Measurements from ENCODE around the gene KIF3C. TPM values are rescaled to one million over a fixed set of nuclear protein-coding genes. Genes with fewer than 3 reads are reported as not detected.

KIF3C gene
- total RNA-seq, 1 donor from 2014 or later, result 13.2 TPM

GRCh38 chr2:25939257-25939668 is 43.0 kb downstream of the KIF3C start:
- Histone ChIP-seq H3K9me3 (ENCODE audit: low read depth) (no peaks in the 10 kb centered on the region), H3K9ac (no peak overlapping the region), H3K36me3 (no peaks in the 10 kb centered on the region), H3K79me2 (ENCODE audit: low read depth) (no peaks in the 10 kb centered on the region), H2AFZ (replicated peaks) (no peak overlapping the region), H3K27ac (no peak overlapping the region), H3K4me3 (no peak overlapping the region), H3K27me3 (no peaks in the 10 kb centered on the region), H4K20me1 (ENCODE audit: low read depth) (no peaks in the 10 kb centered on the region), H3K4me2 (no peak overlapping the region), H3F3A (ENCODE audit: low read depth) (no peaks in the 10 kb centered on the region), H3K4me1 (no peaks in the 10 kb centered on the region)
- TF ChIP-seq EZH2 (IDR thresholded peaks at IDR 0.05) (no peak), CTCF (IDR thresholded peaks at IDR 0.05) (no peak), EZH2phosphoT487 (IDR thresholded peaks at IDR 0.05) (no peak)
- H3K9me3 Mint-ChIP-seq, result no peaks in the 10 kb centered on the region
- no peaks in the 10 kb centered on the region for H3K27me3 Mint-ChIP-seq (ENCODE audit: insufficient read depth, low read depth)
- peaks cover 7% of the 10 kb centered on the region for H3K36me3 Mint-ChIP-seq
- H3K27ac Mint-ChIP-seq, result no peak overlapping the region
- H3K4me3 Mint-ChIP-seq, result no peak overlapping the region
- no peak for DNase-seq (ENCODE audit: low spot score)
- no peaks in the 10 kb centered on the region for H3K4me1 Mint-ChIP-seq

GRCh38 chr2:25938345-25938744 is 44.0 kb downstream of the KIF3C start:
- H2AFZ ChIP-seq (replicated peaks), result no peak overlapping the region
- H3K36me3 ChIP-seq, result peaks cover 4% of the 10 kb centered on the region
- Mint-ChIP-seq H3K9me3 (no peaks in the 10 kb centered on the region), H3K27ac (no peak overlapping the region), H3K4me1 (no peaks in the 10 kb centered on the region), H3K36me3 (peaks cover 11% of the 10 kb centered on the region), H3K4me3 (no peak overlapping the region), H3K27me3 (ENCODE audit: insufficient read depth, low read depth) (no peaks in the 10 kb centered on the region)
- no peak overlapping the region for H3K27ac ChIP-seq
- H3K4me1 ChIP-seq, result no peaks in the 10 kb centered on the region
- H3K79me2 ChIP-seq (ENCODE audit: low read depth), result no peaks in the 10 kb centered on the region
- no peaks in the 10 kb centered on the region for H4K20me1 ChIP-seq (ENCODE audit: low read depth)
- no peaks in the 10 kb centered on the region for H3K27me3 ChIP-seq
- H3F3A ChIP-seq (ENCODE audit: low read depth), result no peaks in the 10 kb centered on the region
- H3K4me3 ChIP-seq, result no peak overlapping the region
- no peak overlapping the region for H3K9ac ChIP-seq
- TF ChIP-seq CTCF (IDR thresholded peaks at IDR 0.05) (no peak), EZH2phosphoT487 (IDR thresholded peaks at IDR 0.05) (no peak), EZH2 (IDR thresholded peaks at IDR 0.05) (no peak)
- no peak overlapping the region for H3K4me2 ChIP-seq
- H3K9me3 ChIP-seq (ENCODE audit: low read depth), result no peaks in the 10 kb centered on the region
- DNase-seq (ENCODE audit: low spot score), result no peak

GRCh38 chr2:25936889-25937545 is 45.3 kb downstream of the KIF3C start:
- H2AFZ ChIP-seq (replicated peaks), result no peak overlapping the region
- Mint-ChIP-seq H3K4me3 (no peak overlapping the region), H3K9me3 (no peaks in the 10 kb centered on the region), H3K36me3 (peaks cover 11% of the 10 kb centered on the region), H3K4me1 (no peaks in the 10 kb centered on the region), H3K27ac (no peak overlapping the region), H3K27me3 (ENCODE audit: insufficient read depth, low read depth) (no peaks in the 10 kb centered on the region)
- no peak overlapping the region for H3K4me3 ChIP-seq
- no peak overlapping the region for H3K27ac ChIP-seq
- H3K36me3 ChIP-seq, result peaks cover 4% of the 10 kb centered on the region
- no peaks in the 10 kb centered on the region for H3K79me2 ChIP-seq (ENCODE audit: low read depth)
- no peaks in the 10 kb centered on the region for H3K9me3 ChIP-seq (ENCODE audit: low read depth)
- H3K4me1 ChIP-seq, result no peaks in the 10 kb centered on the region
- H4K20me1 ChIP-seq (ENCODE audit: low read depth), result no peaks in the 10 kb centered on the region
- no peak overlapping the region for H3K4me2 ChIP-seq
- TF ChIP-seq CTCF (IDR thresholded peaks at IDR 0.05), result no peak
- no peak for TF ChIP-seq EZH2phosphoT487 (IDR thresholded peaks at IDR 0.05)
- TF ChIP-seq EZH2 (IDR thresholded peaks at IDR 0.05), result no peak
- no peak overlapping the region for H3K9ac ChIP-seq
- no peaks in the 10 kb centered on the region for H3K27me3 ChIP-seq
- H3F3A ChIP-seq (ENCODE audit: low read depth), result no peaks in the 10 kb centered on the region
- DNase-seq (ENCODE audit: low spot score), result no peak
